Left lung (tissue), 14 donors: ENCODE data around the gene ZNF221. TPM values are rescaled to one million over a fixed set of nuclear protein-coding genes. Genes with fewer than 3 reads are reported as not detected.

Experiments used
- ATAC-seq: fragments of 200-7000 bp; cut with Tn5 transposase; one replicate; pipeline ENCODE4 v1.9.1; 2020; ENCODE audit warnings: moderate library complexity
- DNase-seq, 4 donors: peaks; one replicate each; pipeline ENCODE4 v3.0.0-alpha.2; 2013 to 2020
- H3K27ac ChIP-seq, 2 donors: fragments of 200-600 bp; sonication (generic) in 1 of 2; one replicate each; pipeline versions ENCODE4 v1.5.0 to v1.8.0; 2020 to 2021
- H3K27me3 ChIP-seq, 2 donors: fragments of 200-600 bp; sonication (generic) in 1 of 2; one replicate each; pipeline versions ENCODE4 v1.5.0 to v1.8.0; 2020 to 2021
- H3K36me3 ChIP-seq, 2 donors: fragments of 200-600 bp; sonication (generic) in 1 of 2; one replicate each; pipeline versions ENCODE4 v1.5.0 to v1.8.0; 2020 to 2021
- H3K4me1 ChIP-seq, 2 donors: fragments of 200-600 bp; one replicate each; pipeline ENCODE4 v1.8.0; 2021
- H3K4me3 ChIP-seq, 2 donors: fragments of 200-600 bp; sonication (generic) in 1 of 2; one replicate each; pipeline versions ENCODE4 v1.5.0 to v1.8.0; 2020 to 2021; ENCODE audit warnings: mild to moderate bottlenecking in 1 of 2
- H3K9me3 ChIP-seq, 2 donors: fragments of 200-600 bp; sonication (generic) in 1 of 2; one replicate each; pipeline versions ENCODE4 v1.5.0 to v1.8.0; 2020 to 2021
- CTCF ChIP-seq, 2 donors: fragments of 200-600 bp; sonication (generic) in 1 of 2; IDR thresholded peaks; one replicate each; pipeline versions ENCODE4 v1.5.0 to v1.8.0; 2021; ENCODE audit warnings: antibody characterized with exemption in 2 of 2
- intact Hi-C, 2 donors: fragments of 100-400 bp; cut with DNase I; formaldehyde crosslinking; loops; one replicate each; pipeline versions ENCODE4 v1.11.2 to v1.14.2; 2022
- long read RNA-seq, 12 donors: library from polyadenylated mRNA in 2 of 12; unstranded in 2 of 12; transcript quantifications; one replicate each; pipeline ENCODE4 v2.0.0 and lab custom pipeline, GENCODE V29; 2019 to 2026
- polyA plus RNA-seq, 6 donors: library from polyadenylated mRNA; unstranded; fragments of 120-200 nt; gene quantifications; one replicate each; pipeline ENCODE4 v1.2.1, GENCODE V29; 2013; ENCODE audit not compliant: insufficient read length in 6 of 6
- total RNA-seq, 2 donors: library from RNA; stranded (reverse); fragmentation: NEBNext Ultra II Directional; extraction: Animal tissue kit (Norgen Biotek cat#: 25700); gene quantifications; one replicate each; pipeline ENCODE4 v1.2.1, GENCODE V29; 2021
- donor health status: DM: no; HTN: yes; CAD: no.
- donor health status: DM: no; HTN: no; CAD: no.

ZNF221 gene
- 1 to 10 TPM; 4.3 to 6.5 TPM for total RNA-seq
- 10 to 100 TPM in 1 of 6 donors, 1 to 10 TPM in 5; 6.4 to 11.9 (median 9.4) TPM for polyA plus RNA-seq
- long read RNA-seq, donor 1, partial matches to known transcripts, result 0 of 2 reads
- long read RNA-seq, donor 1, other reads (novel, unspliced or antisense), result 0 of 2 reads
- long read RNA-seq, donor 2, partial matches to known transcripts, result 0 of 1 reads
- long read RNA-seq, donor 2, other reads (novel, unspliced or antisense), result 0 of 1 reads
- long read RNA-seq, donor 3, result 0 reads
- long read RNA-seq, donor 4, partial matches to known transcripts, result 1 of 3 reads
- long read RNA-seq, donor 4, other reads (novel, unspliced or antisense), result 1 of 3 reads
- long read RNA-seq, donor 5, result 0 reads
- long read RNA-seq, donor 6, result 0 reads
- long read RNA-seq, donor 7, result 0 reads
- long read RNA-seq, donor 8, partial matches to known transcripts, result 0 of 1 reads
- long read RNA-seq, donor 8, other reads (novel, unspliced or antisense), result 0 of 1 reads
- long read RNA-seq, donor 9, result 0 reads
- long read RNA-seq, donor 10, partial matches to known transcripts, result 0 of 1 reads
- long read RNA-seq, donor 10, other reads (novel, unspliced or antisense), result 0 of 1 reads
- long read RNA-seq, donor 11, result 0 reads
- long read RNA-seq, donor 12, result 0 reads

- Histone ChIP-seq H3K4me3 (peak within 1 kb of the TSS; percentile 75 to 78), H3K36me3 (peaks cover 0 to 18% of the 10 kb centered on the region in 2 donors), H3K27me3 (no peaks in the 10 kb centered on the region), H3K9me3 (peaks cover 0 to 73% of the 10 kb centered on the region in 2 donors), H3K4me1 (no peaks in the 10 kb centered on the region), H3K27ac (peak within 1 kb of the TSS; percentile 74 to 75)
- peak; percentile 100 for ATAC-seq
- TF ChIP-seq CTCF (IDR thresholded peaks at IDR 0.05), result peak in 1 of 2 donors; percentile 46
- peak; percentile 91 to 96 (median 92) for DNase-seq
- intact Hi-C loops, result no loop called here
Observed at GRCh38 chr19:43950834-43951645, at the start of gene ZNF221. TSS of gene ZNF221 (plus strand) at chr19:43951228. CDS start at chr19:43962727, 11,499 bp downstream.

GRCh38 chr19:43901395-43902390, 49.3 kb upstream of the ZNF221 start:
- Histone ChIP-seq H3K9me3 (peaks cover 0 to 90% of the 10 kb centered on the region in 2 donors), H3K27ac (no peak overlapping the region), H3K4me3 (peak overlapping the region; percentile 46 to 49), H3K4me1 (no peaks in the 10 kb centered on the region), H3K36me3 (peaks cover 0 to 12% of the 10 kb centered on the region in 2 donors), H3K27me3 (no peaks in the 10 kb centered on the region)
- intact Hi-C loops, result no loop called here
- peak; percentile 82 to 88 (median 86) for DNase-seq
- TF ChIP-seq CTCF (IDR thresholded peaks at IDR 0.05), result no peak
- peak; percentile 100 for ATAC-seq

GRCh38 chr19:43902399-43902798, 48.6 kb upstream of the ZNF221 start:
- Histone ChIP-seq H3K27ac (no peak overlapping the region), H3K4me3 (peak overlapping the region in 1 of 2 donors; percentile 49), H3K4me1 (no peaks in the 10 kb centered on the region), H3K27me3 (no peaks in the 10 kb centered on the region), H3K9me3 (peaks cover 0 to 90% of the 10 kb centered on the region in 2 donors), H3K36me3 (peaks cover 0 to 10% of the 10 kb centered on the region in 2 donors)
- DNase-seq (no peak), ATAC-seq (no peak)
- intact Hi-C loops, result no loop called here
- TF ChIP-seq CTCF (IDR thresholded peaks at IDR 0.05), result no peak

- intact Hi-C loops, result no loop called here
- no peak for TF ChIP-seq CTCF (IDR thresholded peaks at IDR 0.05)
Observed at GRCh38 chr19:43905897-43906296, 45.1 kb upstream of the ZNF221 start.

More at GRCh38 chr19:43905897-43906296, 45.1 kb upstream of the ZNF221 start:
- DNase-seq (no peak), ATAC-seq (no peak)
- H3K4me3 ChIP-seq, result no peak overlapping the region
- no peak overlapping the region for H3K27ac ChIP-seq
- no peaks in the 10 kb centered on the region for H3K36me3 ChIP-seq
- H3K9me3 ChIP-seq, result peaks cover 0 to 91% of the 10 kb centered on the region in 2 donors
- no peaks in the 10 kb centered on the region for H3K27me3 ChIP-seq
- H3K4me1 ChIP-seq, result no peaks in the 10 kb centered on the region
